Esophagus squamous epithelium (tissue), 4 donors: ENCODE results near the gene GTF2B.

Source experiments
- CTCF ChIP-seq, 6 experiments: fragments of 450-650 bp in 4 of 6; fragments of 200-600 bp in 2 of 6; sonication (generic) in 2 of 6; IDR thresholded peaks; one replicate each; pipeline ENCODE4 v1.5.1; 2016 to 2019; ENCODE audit warnings: antibody characterized with exemption in 6 of 6, mild to moderate bottlenecking in 4 of 6, moderate library complexity in 4 of 6
- POLR2A ChIP-seq, 4 donors: fragments of 450-650 bp; IDR thresholded peaks; one replicate each; pipeline ENCODE4 v1.6.1; 2017; ENCODE audit warnings: antibody characterized with exemption in 4 of 4, mild to moderate bottlenecking in 4 of 4, moderate library complexity in 3 of 4

GRCh38 chr1:88875595-88875994 lies 15.8 kb downstream of the GTF2B start:
- no peak for TF ChIP-seq POLR2A (IDR thresholded peaks at IDR 0.05)
- TF ChIP-seq CTCF (IDR thresholded peaks at IDR 0.05) = no peak
